NCI-H345 treated with DMSO at 0.1 percent for 48 hours (cell line): ENCODE data around the gene STUM.

Source experiments
- DNase-seq: peaks from one replicate; lab custom pipeline; 2025; ENCODE audit not compliant: unreplicated experiment; lab: John Stamatoyannopoulos, UW

STUM gene

GRCh38 chr1:226650236-226650841, 101.8 kb downstream of the STUM start:
- DNase-seq, result no peak

DNA sequence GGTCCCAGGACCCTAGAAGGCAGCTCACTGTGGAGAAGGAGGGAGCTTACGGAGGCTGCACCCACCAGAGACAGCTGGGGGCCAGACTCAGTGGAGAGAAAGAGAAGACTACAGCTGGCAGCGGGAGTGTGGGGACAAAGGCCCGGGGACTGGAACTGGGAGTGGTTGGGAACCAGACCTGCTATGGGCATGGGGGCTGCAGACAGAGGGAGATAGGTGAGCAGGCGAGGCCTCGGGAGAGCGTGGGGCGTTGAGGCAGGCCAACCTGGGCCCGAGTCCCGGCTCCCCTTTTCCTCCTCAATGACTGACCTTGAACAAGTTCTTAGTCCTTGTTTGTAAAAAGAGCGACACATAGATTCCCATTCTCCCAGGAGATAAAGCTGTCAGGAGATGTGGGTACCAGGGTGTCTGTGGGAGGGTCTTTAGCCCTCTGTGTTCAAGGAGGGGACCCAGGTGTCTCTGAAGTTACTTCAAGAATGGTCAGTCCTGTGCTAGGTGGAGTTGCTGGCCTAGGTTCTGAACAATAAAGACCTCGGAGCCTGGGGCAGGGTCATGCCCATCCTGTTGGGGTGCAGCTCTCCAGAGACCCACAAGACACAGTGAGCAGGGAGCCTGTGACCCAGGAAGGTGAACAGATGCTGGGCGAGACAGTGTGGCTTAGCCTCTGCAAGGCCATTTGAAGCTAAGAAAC, 102.6 kb downstream of the STUM start:
- no peak for DNase-seq

DNA sequence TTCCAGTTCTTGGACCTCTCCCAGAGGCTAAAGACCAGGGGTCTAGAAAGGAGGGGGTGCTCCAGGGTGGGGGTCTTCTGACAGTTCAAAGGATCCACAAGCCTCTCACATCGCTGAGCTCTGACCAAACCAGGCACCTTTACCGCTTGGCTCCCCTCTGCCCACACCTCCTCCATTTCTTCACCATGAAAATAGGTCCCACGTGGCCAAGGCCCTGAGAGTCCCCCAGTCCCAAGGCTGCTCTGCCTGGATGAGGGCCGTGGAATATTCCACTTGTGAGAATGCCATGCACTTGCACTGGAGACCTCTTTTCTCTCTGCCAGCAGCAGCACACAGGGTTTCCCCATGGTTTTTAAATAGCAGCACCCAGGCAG, 103.2 kb downstream of the STUM start:
- no peak for DNase-seq

- DNase-seq, result no peak
Observed at GRCh38 chr1:226652613-226653012, 104.0 kb downstream of the STUM start.

DNA sequence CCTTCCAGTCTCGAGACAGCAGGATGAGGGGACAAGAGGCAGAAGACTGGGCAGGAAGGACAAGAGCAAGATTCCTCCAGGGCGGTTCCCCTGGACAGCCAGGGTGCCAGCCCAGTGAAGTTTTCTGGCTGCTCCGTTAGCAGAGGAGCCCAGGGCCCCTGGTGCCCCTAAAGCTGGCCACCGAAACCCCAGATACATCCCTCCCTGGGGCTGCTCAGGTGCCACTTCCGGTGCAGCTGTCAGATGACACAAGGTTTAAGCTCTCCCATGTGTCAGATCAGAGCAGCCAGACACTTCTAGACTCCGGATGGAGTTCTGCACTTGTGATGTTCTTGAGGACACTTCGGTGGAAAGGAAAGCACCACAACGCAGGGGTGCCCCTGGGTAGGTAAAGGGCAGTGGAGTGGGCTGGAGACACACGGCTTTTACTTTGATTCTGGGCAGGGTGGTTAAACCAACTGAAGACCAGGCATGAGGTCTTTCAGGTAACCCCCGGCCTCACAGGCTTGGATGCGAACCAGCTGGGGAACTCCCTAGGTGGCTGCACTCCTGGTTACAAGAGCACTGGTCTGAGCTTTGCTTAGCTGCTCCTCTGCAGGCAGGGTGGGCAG, 104.9 kb downstream of the STUM start:
- DNase-seq, result no peak

DNA sequence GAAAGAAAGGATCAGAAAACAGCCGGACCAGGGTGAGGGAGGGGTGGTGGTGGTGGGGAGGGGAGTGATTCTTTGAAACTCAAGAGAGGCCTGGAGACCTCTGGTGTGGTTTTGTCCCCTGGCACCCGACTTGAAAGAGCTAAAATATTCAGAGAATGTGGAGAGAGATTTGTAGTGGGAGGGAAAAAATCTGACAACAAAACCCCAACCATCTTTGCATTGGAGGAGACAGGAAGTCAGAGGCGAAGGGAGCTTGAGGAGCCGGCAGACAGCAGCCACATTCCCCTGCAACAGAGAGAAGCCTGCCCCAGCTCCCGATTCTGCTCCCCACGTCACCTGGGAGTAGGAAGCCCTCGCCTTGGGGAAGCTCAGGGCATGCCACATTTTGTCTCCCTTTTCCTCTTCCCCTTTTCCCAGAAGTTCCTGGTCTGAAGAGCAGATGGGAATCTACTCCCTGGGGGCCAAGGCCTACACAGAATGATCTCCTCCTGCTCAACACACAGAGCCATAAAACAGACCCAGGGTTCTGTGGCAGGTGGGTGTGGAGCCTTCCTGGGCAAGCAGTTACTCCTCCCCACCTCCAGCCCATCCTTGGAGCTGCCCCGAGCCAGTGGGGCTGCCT, 105.6 kb downstream of the STUM start:
- DNase-seq, result no peak

GRCh38 chr1:226654668-226655055, 106.1 kb downstream of the STUM start:
- DNase-seq, result no peak

DNA sequence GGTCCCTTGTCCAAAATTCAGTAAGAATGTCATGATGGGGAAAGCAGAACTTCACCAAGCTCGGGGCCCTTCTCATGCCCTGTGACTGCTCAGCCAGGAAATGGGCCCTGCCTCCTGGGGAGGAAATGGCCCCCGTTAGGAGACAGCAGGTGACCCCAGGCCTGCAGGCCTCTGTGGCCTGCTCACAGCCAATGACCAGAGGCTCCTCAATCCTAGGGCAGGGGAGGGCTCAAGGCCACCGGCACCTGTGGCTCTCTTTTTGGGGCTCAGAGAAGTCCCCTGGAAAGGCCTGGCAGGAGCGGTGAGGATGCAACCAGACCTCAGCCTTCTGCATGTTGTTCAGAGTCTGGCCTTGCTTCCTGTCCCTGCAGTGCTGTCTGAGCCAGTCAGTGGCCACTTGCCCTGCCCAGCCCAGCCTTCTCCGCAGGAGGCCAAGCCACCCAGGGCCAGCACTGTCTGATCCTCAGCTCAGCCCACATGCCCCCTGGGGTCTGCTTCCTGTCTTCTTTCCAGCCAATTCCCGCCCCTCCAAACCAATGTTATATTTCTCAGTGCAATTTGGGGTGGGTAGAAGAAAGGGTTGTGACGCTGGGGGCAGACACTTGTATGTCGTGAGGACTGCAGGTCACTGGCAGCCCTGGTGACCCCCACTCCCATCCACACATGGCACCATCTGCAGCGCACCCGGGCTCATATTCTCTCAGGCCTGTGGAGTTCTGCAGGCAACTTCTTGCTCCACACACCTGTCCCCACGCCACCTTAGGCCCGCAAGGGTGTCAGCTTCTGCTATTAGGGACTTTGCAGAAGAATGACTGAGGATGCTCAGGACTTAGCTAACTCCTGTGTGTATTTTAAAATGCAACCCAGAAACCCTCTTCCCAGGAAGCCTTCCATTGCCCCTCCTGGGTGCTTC, 106.9 kb downstream of the STUM start:
- DNase-seq, result peak; percentile 39

DNA sequence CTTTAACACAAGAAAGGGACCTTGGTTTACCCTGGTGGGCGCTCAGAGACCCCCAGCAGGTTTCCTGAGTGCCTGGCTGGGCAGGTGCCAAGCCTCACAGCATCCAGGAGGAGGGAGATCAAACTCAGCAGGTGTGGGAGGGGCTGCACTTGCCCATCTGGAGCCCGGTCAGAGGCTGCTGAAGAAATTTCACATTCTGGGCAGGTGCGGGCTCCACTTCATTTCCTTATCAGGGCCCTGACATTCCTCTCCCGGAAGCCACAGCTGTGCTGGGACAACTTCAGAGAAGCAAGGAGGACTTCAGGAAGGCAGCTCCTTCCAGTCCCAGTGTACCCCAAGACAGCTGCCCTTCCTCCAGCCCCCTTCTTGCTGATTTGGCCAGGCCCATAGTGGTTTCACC, 107.6 kb downstream of the STUM start:
- DNase-seq, result peak; percentile 83

GRCh38 chr1:226656601-226657277, 108.2 kb downstream of the STUM start:
- peak; percentile 89 for DNase-seq

DNA sequence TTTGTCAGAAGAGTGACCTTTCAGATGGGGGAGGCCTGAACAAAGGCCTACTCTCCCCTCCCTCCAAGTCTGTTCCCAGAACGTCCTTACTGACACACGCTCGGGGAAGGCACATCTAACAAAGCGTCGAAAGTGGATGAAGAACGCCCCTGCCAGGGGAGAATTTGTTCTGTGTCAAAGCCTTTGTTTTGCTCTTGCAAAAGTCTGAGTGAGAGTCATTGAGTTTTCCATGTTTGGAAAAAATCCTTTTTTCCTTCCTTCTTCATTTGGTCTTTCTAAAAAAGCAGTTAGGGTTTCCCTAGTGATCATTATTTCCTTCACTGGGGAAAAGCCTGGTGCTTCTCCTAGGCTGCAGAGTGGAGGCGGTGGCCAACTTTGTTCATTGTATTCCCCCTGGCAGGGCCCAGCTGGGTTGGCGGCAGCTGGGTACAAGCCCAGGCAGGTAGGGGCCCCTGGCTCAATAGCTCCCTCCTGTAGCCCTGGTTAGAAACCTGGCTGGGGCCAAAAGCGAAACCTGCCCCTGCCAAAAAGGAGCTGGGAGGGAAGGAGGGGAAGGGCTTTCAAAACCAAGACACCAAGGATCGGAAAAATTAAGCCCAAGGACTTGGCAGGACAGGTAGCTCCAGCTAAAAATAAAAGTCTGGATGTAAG, 109.5 kb downstream of the STUM start:
- peak; percentile 69 for DNase-seq

DNA sequence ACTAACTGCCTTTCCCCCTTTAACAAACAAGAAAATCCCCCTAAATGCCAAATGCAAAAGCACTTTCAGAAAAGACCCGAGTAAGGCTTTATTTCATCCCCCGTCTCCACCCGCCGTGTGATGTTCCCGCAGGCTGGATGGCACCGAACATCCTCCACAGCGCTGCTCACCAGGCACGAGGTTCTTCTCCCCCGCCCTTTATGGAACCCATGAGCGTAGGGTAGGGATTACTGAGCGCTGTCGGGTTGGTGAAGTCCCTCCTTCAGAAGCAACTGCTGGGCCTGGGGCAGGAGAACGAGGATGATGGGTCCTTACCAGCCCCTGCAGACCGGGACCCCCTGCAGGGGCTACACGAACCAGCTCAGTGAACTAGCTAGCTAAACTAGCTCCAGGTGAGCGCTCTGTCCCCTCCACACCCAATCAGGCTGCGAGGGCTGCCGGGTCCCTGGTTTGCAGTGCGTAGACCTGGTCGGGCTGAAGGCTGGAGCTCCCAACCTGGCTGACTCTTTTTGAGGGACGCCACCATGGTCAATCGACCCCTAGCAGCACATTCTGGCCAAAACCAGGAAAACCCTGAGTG, 110.1 kb downstream of the STUM start:
- DNase-seq, result no peak
